ENCODE measurements around the gene DIAPH3. TPM values are rescaled to one million over a fixed set of nuclear protein-coding genes. Genes with fewer than 3 reads are reported as not detected.

DIAPH3 gene
- total RNA-seq, 3 donors from 2014 or later, result 2.1 to 4.0 (median 3.7) TPM

GRCh38 chr13:59643906-59644626 lies 519.7 kb downstream of the DIAPH3 start:
- H3K4me3 Mint-ChIP-seq, result no peak overlapping the region
- DNase-seq (no peak), ATAC-seq (no peak)
- no peaks in the 10 kb centered on the region for H3K4me1 Mint-ChIP-seq (ENCODE audit: low read depth)
- H3K36me3 Mint-ChIP-seq (ENCODE audit: insufficient read depth), result no peaks in the 10 kb centered on the region
- no peaks in the 10 kb centered on the region for H3K9me3 Mint-ChIP-seq
- H3K27me3 Mint-ChIP-seq (ENCODE audit: low read depth), result no peaks in the 10 kb centered on the region

- ATAC-seq (no peak), DNase-seq (no peak)
- H3K4me3 Mint-ChIP-seq, result no peak overlapping the region
- no peaks in the 10 kb centered on the region for H3K27me3 Mint-ChIP-seq (ENCODE audit: low read depth)
- H3K9me3 Mint-ChIP-seq, result no peaks in the 10 kb centered on the region
- no peaks in the 10 kb centered on the region for H3K4me1 Mint-ChIP-seq (ENCODE audit: low read depth)
- H3K36me3 Mint-ChIP-seq (ENCODE audit: insufficient read depth), result no peaks in the 10 kb centered on the region
Observed at GRCh38 chr13:59643364-59643841, 520.3 kb downstream of the DIAPH3 start.

- Mint-ChIP-seq H3K9me3 (no peaks in the 10 kb centered on the region), H3K36me3 (ENCODE audit: insufficient read depth) (no peaks in the 10 kb centered on the region), H3K27me3 (ENCODE audit: low read depth) (no peaks in the 10 kb centered on the region), H3K4me3 (no peak overlapping the region), H3K4me1 (ENCODE audit: low read depth) (no peaks in the 10 kb centered on the region)
- DNase-seq (no peak), ATAC-seq (no peak)
Observed at GRCh38 chr13:59641817-59642216, 521.9 kb downstream of the DIAPH3 start.

- no peaks in the 10 kb centered on the region for H3K27me3 Mint-ChIP-seq (ENCODE audit: low read depth)
- H3K4me3 Mint-ChIP-seq, result no peak overlapping the region
- no peaks in the 10 kb centered on the region for H3K4me1 Mint-ChIP-seq (ENCODE audit: low read depth)
- DNase-seq (no peak), ATAC-seq (no peak)
- no peaks in the 10 kb centered on the region for H3K9me3 Mint-ChIP-seq
- H3K36me3 Mint-ChIP-seq (ENCODE audit: insufficient read depth), result no peaks in the 10 kb centered on the region
Observed at GRCh38 chr13:59641261-59641660, 522.5 kb downstream of the DIAPH3 start.

GRCh38 chr13:59638404-59638803 lies 525.3 kb downstream of the DIAPH3 start:
- no peak for ATAC-seq
- Mint-ChIP-seq H3K4me3 (no peak overlapping the region), H3K9me3 (no peaks in the 10 kb centered on the region), H3K36me3 (ENCODE audit: insufficient read depth) (no peaks in the 10 kb centered on the region), H3K27me3 (ENCODE audit: low read depth) (no peaks in the 10 kb centered on the region), H3K4me1 (ENCODE audit: low read depth) (no peaks in the 10 kb centered on the region)
- DNase-seq, result no peak

- H3K4me3 Mint-ChIP-seq, result no peak overlapping the region
- H3K27me3 Mint-ChIP-seq (ENCODE audit: low read depth), result no peaks in the 10 kb centered on the region
- no peaks in the 10 kb centered on the region for H3K9me3 Mint-ChIP-seq
Observed at GRCh38 chr13:59635589-59635988, 528.1 kb downstream of the DIAPH3 start.

GRCh38 chr13:59633290-59633689 lies 530.4 kb downstream of the DIAPH3 start:
- Mint-ChIP-seq H3K4me1 (ENCODE audit: low read depth) (no peaks in the 10 kb centered on the region), H3K9me3 (no peaks in the 10 kb centered on the region), H3K4me3 (no peak overlapping the region), H3K27me3 (ENCODE audit: low read depth) (no peaks in the 10 kb centered on the region), H3K36me3 (ENCODE audit: insufficient read depth) (no peaks in the 10 kb centered on the region)
- ATAC-seq, result no peak
- no peak for DNase-seq

More at GRCh38 chr13:59635589-59635988, 528.1 kb downstream of the DIAPH3 start:
- H3K36me3 Mint-ChIP-seq (ENCODE audit: insufficient read depth), result no peaks in the 10 kb centered on the region
- ATAC-seq (no peak), DNase-seq (no peak)
- H3K4me1 Mint-ChIP-seq (ENCODE audit: low read depth), result no peaks in the 10 kb centered on the region

- no peak overlapping the region for H3K4me3 Mint-ChIP-seq
- ATAC-seq, result no peak
- no peaks in the 10 kb centered on the region for H3K36me3 Mint-ChIP-seq (ENCODE audit: insufficient read depth)
- no peaks in the 10 kb centered on the region for H3K9me3 Mint-ChIP-seq
- H3K27me3 Mint-ChIP-seq (ENCODE audit: low read depth), result no peaks in the 10 kb centered on the region
- DNase-seq, result no peak
- no peaks in the 10 kb centered on the region for H3K4me1 Mint-ChIP-seq (ENCODE audit: low read depth)
Observed at GRCh38 chr13:59631271-59631670, 532.5 kb downstream of the DIAPH3 start.

- Mint-ChIP-seq H3K9me3 (peaks cover 5% of the 10 kb centered on the region), H3K4me1 (ENCODE audit: low read depth) (no peaks in the 10 kb centered on the region), H3K36me3 (ENCODE audit: insufficient read depth) (no peaks in the 10 kb centered on the region), H3K4me3 (no peak overlapping the region), H3K27me3 (ENCODE audit: low read depth) (peaks cover 6% of the 10 kb centered on the region)
- ATAC-seq, result no peak
- DNase-seq, result no peak
Observed at GRCh38 chr13:59625111-59625510, 538.6 kb downstream of the DIAPH3 start.

- DNase-seq (no peak), ATAC-seq (no peak)
- H3K36me3 Mint-ChIP-seq (ENCODE audit: insufficient read depth), result peaks cover 3% of the 10 kb centered on the region
- H3K4me3 Mint-ChIP-seq, result no peak overlapping the region
- peaks cover 14% of the 10 kb centered on the region for H3K9me3 Mint-ChIP-seq
- no peaks in the 10 kb centered on the region for H3K4me1 Mint-ChIP-seq (ENCODE audit: low read depth)
- H3K27me3 Mint-ChIP-seq (ENCODE audit: low read depth), result peaks cover 6% of the 10 kb centered on the region
Observed at GRCh38 chr13:59623206-59623915, 540.4 kb downstream of the DIAPH3 start.

- no peak for ATAC-seq
- no peak for DNase-seq
- H3K4me3 Mint-ChIP-seq, result no peak overlapping the region
- H3K27me3 Mint-ChIP-seq (ENCODE audit: low read depth), result peaks cover 7% of the 10 kb centered on the region
- no peaks in the 10 kb centered on the region for H3K4me1 Mint-ChIP-seq (ENCODE audit: low read depth)
- peaks cover 3% of the 10 kb centered on the region for H3K36me3 Mint-ChIP-seq (ENCODE audit: insufficient read depth)
- peaks cover 18% of the 10 kb centered on the region for H3K9me3 Mint-ChIP-seq
Observed at GRCh38 chr13:59621773-59622172, 542.0 kb downstream of the DIAPH3 start.

Other genes with a start within 250 kb of the DIAPH3 start
- 10 to 100 TPM; 14.3 to 16.0 (median 15.1) TPM for gene TDRD3, start 233.3 kb upstream of the DIAPH3 start, total RNA-seq